ENCODE results near the gene MAB21L4. TPM values are rescaled to one million over a fixed set of nuclear protein-coding genes. Genes with fewer than 3 reads are reported as not detected.

Gene MAB21L4
- total RNA-seq, 1 experiment from 2014 or later, result 0.21 TPM

DNA sequence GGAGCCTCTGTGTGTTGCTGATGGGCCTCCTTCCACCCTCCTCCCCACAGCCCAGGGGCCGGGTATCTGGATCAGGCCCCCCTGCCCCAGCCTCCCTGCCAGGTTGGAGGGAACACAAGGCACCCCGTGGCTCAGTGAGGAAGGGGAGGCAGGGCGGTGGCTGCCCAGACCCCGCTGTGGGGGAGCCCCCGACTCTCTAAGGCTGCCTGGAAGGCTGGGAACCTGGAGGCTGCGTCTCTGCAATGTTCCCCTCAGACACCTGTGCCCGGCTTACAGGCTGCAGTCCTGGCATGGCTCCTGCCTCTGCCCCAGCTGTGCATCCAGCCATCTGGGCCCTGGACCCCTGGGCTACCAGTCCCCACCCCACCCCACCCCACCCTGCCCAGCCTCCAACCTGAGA lies 438 bp upstream of the MAB21L4 start:
- in situ Hi-C loops (cut with HindIII; ENCODE audit: low pct_unique_long_range_greater_than_20kb, low sequenced_read_pairs) (no loop called here), intact Hi-C loops (cut with micrococcal nuclease; ENCODE audit: unreplicated experiment) (no loop called here)
- TF ChIP-seq SIN3A (IDR thresholded peaks at IDR 0.05; ENCODE audit: borderline replicate concordance, insufficient read depth, low read depth, low read length) (no peak), POLR2AphosphoS5 (IDR thresholded peaks at IDR 0.05; ENCODE audit: low read depth, low read length) (no peak), TCF7L2 (IDR thresholded peaks at IDR 0.05; ENCODE audit: low read depth, low read length) (no peak)
- TF ChIP-seq, protein P1, sequence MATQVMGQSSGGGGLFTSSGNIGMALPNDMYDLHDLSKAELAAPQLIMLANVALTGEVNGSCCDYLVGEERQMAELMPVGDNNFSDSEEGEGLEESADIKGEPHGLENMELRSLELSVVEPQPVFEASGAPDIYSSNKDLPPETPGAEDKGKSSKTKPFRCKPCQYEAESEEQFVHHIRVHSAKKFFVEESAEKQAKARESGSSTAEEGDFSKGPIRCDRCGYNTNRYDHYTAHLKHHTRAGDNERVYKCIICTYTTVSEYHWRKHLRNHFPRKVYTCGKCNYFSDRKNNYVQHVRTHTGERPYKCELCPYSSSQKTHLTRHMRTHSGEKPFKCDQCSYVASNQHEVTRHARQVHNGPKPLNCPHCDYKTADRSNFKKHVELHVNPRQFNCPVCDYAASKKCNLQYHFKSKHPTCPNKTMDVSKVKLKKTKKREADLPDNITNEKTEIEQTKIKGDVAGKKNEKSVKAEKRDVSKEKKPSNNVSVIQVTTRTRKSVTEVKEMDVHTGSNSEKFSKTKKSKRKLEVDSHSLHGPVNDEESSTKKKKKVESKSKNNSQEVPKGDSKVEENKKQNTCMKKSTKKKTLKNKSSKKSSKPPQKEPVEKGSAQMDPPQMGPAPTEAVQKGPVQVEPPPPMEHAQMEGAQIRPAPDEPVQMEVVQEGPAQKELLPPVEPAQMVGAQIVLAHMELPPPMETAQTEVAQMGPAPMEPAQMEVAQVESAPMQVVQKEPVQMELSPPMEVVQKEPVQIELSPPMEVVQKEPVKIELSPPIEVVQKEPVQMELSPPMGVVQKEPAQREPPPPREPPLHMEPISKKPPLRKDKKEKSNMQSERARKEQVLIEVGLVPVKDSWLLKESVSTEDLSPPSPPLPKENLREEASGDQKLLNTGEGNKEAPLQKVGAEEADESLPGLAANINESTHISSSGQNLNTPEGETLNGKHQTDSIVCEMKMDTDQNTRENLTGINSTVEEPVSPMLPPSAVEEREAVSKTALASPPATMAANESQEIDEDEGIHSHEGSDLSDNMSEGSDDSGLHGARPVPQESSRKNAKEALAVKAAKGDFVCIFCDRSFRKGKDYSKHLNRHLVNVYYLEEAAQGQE (IDR thresholded peaks at IDR 0.05; ENCODE audit: insufficient read depth in 1 of 2, low read depth in 2 of 2, low read length in 1 of 2), result no peak
- Histone ChIP-seq H3K4me3 (ENCODE audit: low read depth in 2 of 2, low read length in 2 of 2) (no peak overlapping the region), H3K36me3 (ENCODE audit: control insufficient read depth, insufficient read depth, low read length) (no peaks in the 10 kb centered on the region), H3K4me1 (ENCODE audit: control insufficient read depth, insufficient read depth, low read length) (peaks cover 6% of the 10 kb centered on the region), H3K27me3 (ENCODE audit: control insufficient read depth, insufficient read depth, low read length) (no peaks in the 10 kb centered on the region), H3K9me3 (ENCODE audit: control insufficient read depth, insufficient read depth, low read depth, low read length) (no peaks in the 10 kb centered on the region), H3K27ac (ENCODE audit: low read length) (no peak overlapping the region)
- DNase-seq (ENCODE audit: low read depth, low spot score) (no peak), ATAC-seq (0 out of 2 replicates have a peak, but pooled peaks have one; percentile 4)
- no TSS peak for BruUV-seq (replicated peaks)
- ChIA-PET POLR2A (no interaction called here), CTCF (no interaction called here)

DNA sequence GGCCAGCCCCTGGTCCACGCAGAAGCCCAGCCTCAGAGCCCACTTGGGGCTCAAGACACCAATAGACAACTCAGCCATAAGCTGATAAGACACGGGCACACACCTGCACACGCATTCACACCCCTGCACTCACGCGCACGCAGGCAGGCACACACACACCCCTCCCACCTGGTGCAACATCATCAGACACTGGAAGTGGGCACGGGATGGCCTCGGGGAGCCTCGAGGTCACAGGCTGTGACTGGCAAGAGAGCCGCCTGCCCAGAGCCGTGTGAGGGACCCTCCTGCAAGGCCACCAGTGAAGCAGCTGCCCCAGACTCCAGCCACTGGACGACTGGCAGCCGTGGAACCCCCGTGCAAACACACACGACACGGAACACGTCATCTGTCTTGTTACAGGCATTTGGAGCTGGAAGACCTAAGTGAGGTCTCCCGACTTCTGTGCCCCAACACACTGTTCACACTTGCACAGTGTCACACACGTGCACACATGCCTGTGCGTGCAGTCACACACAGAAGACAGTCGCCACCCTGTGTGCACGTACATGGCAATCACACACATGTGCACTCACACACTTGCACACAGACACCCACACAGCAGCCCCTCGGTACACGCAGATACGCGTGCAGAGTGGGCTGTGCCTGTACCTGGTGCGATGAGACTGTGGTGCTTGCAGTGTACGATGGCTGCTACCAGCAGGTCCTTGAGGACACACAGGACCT lies 959 bp downstream of the MAB21L4 start:
- TF ChIP-seq SIN3A (IDR thresholded peaks at IDR 0.05; ENCODE audit: borderline replicate concordance, insufficient read depth, low read depth, low read length) (no peak), TCF7L2 (IDR thresholded peaks at IDR 0.05; ENCODE audit: low read depth, low read length) (no peak), POLR2AphosphoS5 (IDR thresholded peaks at IDR 0.05; ENCODE audit: low read depth, low read length) (no peak)
- TF ChIP-seq, protein P2, sequence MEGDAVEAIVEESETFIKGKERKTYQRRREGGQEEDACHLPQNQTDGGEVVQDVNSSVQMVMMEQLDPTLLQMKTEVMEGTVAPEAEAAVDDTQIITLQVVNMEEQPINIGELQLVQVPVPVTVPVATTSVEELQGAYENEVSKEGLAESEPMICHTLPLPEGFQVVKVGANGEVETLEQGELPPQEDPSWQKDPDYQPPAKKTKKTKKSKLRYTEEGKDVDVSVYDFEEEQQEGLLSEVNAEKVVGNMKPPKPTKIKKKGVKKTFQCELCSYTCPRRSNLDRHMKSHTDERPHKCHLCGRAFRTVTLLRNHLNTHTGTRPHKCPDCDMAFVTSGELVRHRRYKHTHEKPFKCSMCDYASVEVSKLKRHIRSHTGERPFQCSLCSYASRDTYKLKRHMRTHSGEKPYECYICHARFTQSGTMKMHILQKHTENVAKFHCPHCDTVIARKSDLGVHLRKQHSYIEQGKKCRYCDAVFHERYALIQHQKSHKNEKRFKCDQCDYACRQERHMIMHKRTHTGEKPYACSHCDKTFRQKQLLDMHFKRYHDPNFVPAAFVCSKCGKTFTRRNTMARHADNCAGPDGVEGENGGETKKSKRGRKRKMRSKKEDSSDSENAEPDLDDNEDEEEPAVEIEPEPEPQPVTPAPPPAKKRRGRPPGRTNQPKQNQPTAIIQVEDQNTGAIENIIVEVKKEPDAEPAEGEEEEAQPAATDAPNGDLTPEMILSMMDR (IDR thresholded peaks at IDR 0.05), result no peak
- TF ChIP-seq, protein P1 (IDR thresholded peaks at IDR 0.05; ENCODE audit: insufficient read depth in 1 of 2, low read depth in 2 of 2, low read length in 1 of 2), result no peak
- BruUV-seq (replicated peaks), result no TSS peak
- ChIA-PET POLR2A (no interaction called here), CTCF (no interaction called here)
- Histone ChIP-seq H3K27me3 (ENCODE audit: control insufficient read depth, insufficient read depth, low read length) (no peaks in the 10 kb centered on the region), H3K9me3 (ENCODE audit: control insufficient read depth, insufficient read depth, low read depth, low read length) (no peaks in the 10 kb centered on the region), H3K4me3 (ENCODE audit: low read depth in 2 of 2, low read length in 2 of 2) (no peak overlapping the region), H3K4me1 (ENCODE audit: control insufficient read depth, insufficient read depth, low read length) (peaks cover 6% of the 10 kb centered on the region), H3K36me3 (ENCODE audit: control insufficient read depth, insufficient read depth, low read length) (no peaks in the 10 kb centered on the region), H3K27ac (ENCODE audit: low read length) (no peak overlapping the region)
- intact Hi-C loops (cut with micrococcal nuclease; ENCODE audit: unreplicated experiment), result no loop called here
- in situ Hi-C loops (cut with HindIII; ENCODE audit: low pct_unique_long_range_greater_than_20kb, low sequenced_read_pairs), result no loop called here
- ATAC-seq (no peak), DNase-seq (ENCODE audit: low read depth, low spot score) (no peak)
